ENCODE results near the gene DIAPH2. TPM values are rescaled to one million over a fixed set of nuclear protein-coding genes. Genes with fewer than 3 reads are reported as not detected.

Gene DIAPH2
- total and polyA plus RNA-seq, 9 of the 15 experiments (the other 6 are each of a cell fraction or from before 2014, with no cell fraction given), result 0.01 to 0.18 (median 0.07) TPM; not detected in 1

GRCh38 chrX:97398030-97398551, 713.4 kb downstream of the DIAPH2 start (continued):
- TF ChIP-seq MTA3 (IDR thresholded peaks at IDR 0.05; ENCODE audit: borderline replicate concordance) (no peak), EP300 (IDR thresholded peaks at IDR 0.05; ENCODE audit: low read length) (no peak), PHF20 (IDR thresholded peaks at IDR 0.05; ENCODE audit: partially characterized antibody) (no peak), HSF4 (CRISPR knock-in tag; IDR thresholded peaks at IDR 0.05; ENCODE audit: borderline replicate concordance) (no peak), ZNF347 (CRISPR knock-in tag; IDR thresholded peaks at IDR 0.05; ENCODE audit: low read depth) (no peak), U2AF2 (optimal IDR thresholded peaks at IDR 0.05; ENCODE audit: low read depth, low read length) (no peak), NFIC (IDR thresholded peaks at IDR 0.05) (no peak), ZNF133 (CRISPR knock-in tag; IDR thresholded peaks at IDR 0.05) (no peak), NR0B1 (IDR thresholded peaks at IDR 0.05; ENCODE audit: partially characterized antibody) (no peak)

- H3K4me1 ChIP-seq (replicated peaks in 1 of 2; ENCODE audit: control insufficient read depth in 2 of 2, insufficient read depth in 2 of 2, low read length in 2 of 2), result no peaks in the 10 kb centered on the region
- in situ Hi-C loops (cut with MboI) (no loop called here), intact Hi-C loops (cut with micrococcal nuclease) (no loop called here)
- 0 out of 3 replicates have a peak, but pooled peaks have one; percentile 36 for ATAC-seq
- H3K9ac ChIP-seq (ENCODE audit: insufficient read depth in 1 of 2, low read depth in 2 of 2, low read length in 2 of 2), result no peak overlapping the region
- H3K4me3 ChIP-seq, result no peak overlapping the region
- DNase-seq (ENCODE audit: extremely low read depth in 1 of 4, low spot score in 3 of 4), result peak in 2 of 4 experiments; percentile 2 to 4
- ChIA-PET POLR2A (no interaction called here), CTCF (ENCODE audit: low intra/inter-chr PET ratio) (no interaction called here)
- H3K9me1 ChIP-seq (ENCODE audit: control insufficient read depth, insufficient read depth, low read length), result no peaks in the 10 kb centered on the region
- H4K20me1 ChIP-seq (replicated peaks; ENCODE audit: control insufficient read depth, insufficient read depth, low read length), result no peaks in the 10 kb centered on the region
- H3K4me2 ChIP-seq (ENCODE audit: insufficient read depth, low read length), result no peak overlapping the region
- FAIRE-seq, result no peak
- 0% methylated on average over 2 of the region's 2 CpGs for WGBS (ENCODE audit: insufficient coverage, low coverage, missing lambda C conversion rate)
- H3K27ac ChIP-seq (ENCODE audit: extremely low read depth, low read depth, low read length), result no peak overlapping the region
- no peaks in the 10 kb centered on the region for H3K27me3 ChIP-seq (ENCODE audit: control insufficient read depth in 2 of 2, insufficient read depth in 2 of 2, low read length in 2 of 2)
- no TSS peak for BruUV-seq (replicated peaks)
- no peak overlapping the region for H2AFZ ChIP-seq (ENCODE audit: low read depth, low read length)
- no peaks in the 10 kb centered on the region for H3K36me3 ChIP-seq (ENCODE audit: control insufficient read depth, insufficient read depth, low read length)
- H3K79me2 ChIP-seq (ENCODE audit: control insufficient read depth, insufficient read depth, low read length), result no peaks in the 10 kb centered on the region
- no peaks in the 10 kb centered on the region for H3K9me3 ChIP-seq (replicated peaks; ENCODE audit: control insufficient read depth, insufficient read depth, low read depth, low read length)
- TF ChIP-seq ATF3 (IDR thresholded peaks at IDR 0.05) (peak; percentile 24; the same call in 1 of the 2 replicates), ATF3 (CRISPR knock-in tag; conservative IDR thresholded peaks at IDR 0.05) (no peak), NCOA4 (IDR thresholded peaks at IDR 0.05; ENCODE audit: partially characterized antibody) (no peak), ZMIZ1 (IDR thresholded peaks at IDR 0.05; ENCODE audit: low read depth in 2 of 2, low read length in 2 of 2) (no peak), ETV1 (tag; conservative IDR thresholded peaks at IDR 0.05; ENCODE audit: low read depth) (0 out of 2 replicates have a peak, but pooled peaks have one; percentile 24)
These were observed 714.8 kb downstream of the DIAPH2 start for GRCh38 chrX:97399400-97399799.
